HG03045 (cell line): Measurements from ENCODE around the gene PRICKLE2.

ENCODE experiments used
- ATAC-seq: cut with Tn5 transposase; IDR thresholded peaks from one replicate; pipeline ENCODE4 v1.9.1; 2021; ENCODE audit warnings: mild to moderate bottlenecking, moderate library complexity; ENCODE audit not compliant: unreplicated experiment

The PRICKLE2 gene

GRCh38 chr3:64138046-64138445 lies 87.2 kb downstream of the PRICKLE2 start:
- no peak for ATAC-seq

- no peak for ATAC-seq
Observed at GRCh38 chr3:64134882-64135281, 90.4 kb downstream of the PRICKLE2 start.

- no peak for ATAC-seq
Observed at GRCh38 chr3:64133987-64134386, 91.3 kb downstream of the PRICKLE2 start.

GRCh38 chr3:64133272-64133671 lies 92.0 kb downstream of the PRICKLE2 start:
- no peak for ATAC-seq

GRCh38 chr3:64131725-64132469 lies 93.4 kb downstream of the PRICKLE2 start:
- no peak for ATAC-seq

- ATAC-seq = no peak
Observed at GRCh38 chr3:64130436-64130835, 94.8 kb downstream of the PRICKLE2 start.

- no peak for ATAC-seq
Observed at GRCh38 chr3:64129581-64129980, 95.7 kb downstream of the PRICKLE2 start.

- no peak for ATAC-seq
Observed at GRCh38 chr3:64129106-64129505, 96.2 kb downstream of the PRICKLE2 start.

GRCh38 chr3:64125561-64125960 lies 99.7 kb downstream of the PRICKLE2 start:
- ATAC-seq = no peak

- ATAC-seq = no peak
Observed at GRCh38 chr3:64123931-64124330, 101.3 kb downstream of the PRICKLE2 start.

GRCh38 chr3:64122476-64122875 lies 102.8 kb downstream of the PRICKLE2 start:
- ATAC-seq = no peak

- no peak for ATAC-seq
Observed at GRCh38 chr3:64121750-64122311, 103.4 kb downstream of the PRICKLE2 start.

GRCh38 chr3:64120876-64121275 lies 104.4 kb downstream of the PRICKLE2 start:
- ATAC-seq = no peak

- ATAC-seq = no peak
Observed at GRCh38 chr3:64117483-64117882, 107.8 kb downstream of the PRICKLE2 start.

GRCh38 chr3:64114651-64115050 lies 110.6 kb downstream of the PRICKLE2 start:
- no peak for ATAC-seq

- ATAC-seq = no peak
Observed at GRCh38 chr3:64111872-64112271, 113.4 kb downstream of the PRICKLE2 start.

GRCh38 chr3:64111083-64111482 lies 114.2 kb downstream of the PRICKLE2 start:
- ATAC-seq = no peak

- ATAC-seq = no peak
Observed at GRCh38 chr3:64110071-64110470, 115.2 kb downstream of the PRICKLE2 start.

GRCh38 chr3:64109438-64109837 lies 115.8 kb downstream of the PRICKLE2 start:
- ATAC-seq = no peak

- ATAC-seq = no peak
Observed at GRCh38 chr3:64108784-64109317, 116.4 kb downstream of the PRICKLE2 start.

- ATAC-seq = no peak
Observed at GRCh38 chr3:64108231-64108630, 117.0 kb downstream of the PRICKLE2 start.

GRCh38 chr3:64107190-64107589 lies 118.1 kb downstream of the PRICKLE2 start:
- no peak for ATAC-seq
